GM18526 (cell line): ENCODE results near the gene C11orf58.

Experiments used
- POLR2A ChIP-seq: IDR thresholded peaks from 3 replicates; pipeline ENCODE4 v1.6.1; 2011; ENCODE audit not compliant: insufficient read length; ENCODE audit errors: extremely low read depth

C11orf58 gene

DNA sequence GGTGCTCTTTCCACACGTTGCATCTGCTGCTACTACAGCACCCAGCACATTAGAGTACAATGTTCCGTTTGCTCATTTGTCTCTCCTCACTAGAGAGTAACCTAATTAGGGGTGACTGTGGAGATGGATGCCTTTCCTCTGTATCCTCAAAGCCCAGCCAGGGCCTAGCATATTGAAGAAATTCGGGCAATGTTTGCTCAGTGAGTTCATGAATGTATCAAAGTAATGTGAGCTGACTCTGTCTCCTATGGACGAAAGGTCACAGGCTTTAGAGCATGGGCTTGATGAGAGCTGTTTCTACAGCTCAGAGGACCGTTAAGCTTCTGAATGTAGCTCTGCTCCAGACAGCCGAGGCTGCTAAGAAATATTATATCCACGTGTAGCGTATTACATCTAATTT, 67.5 kb downstream of the C11orf58 start:
- TF ChIP-seq POLR2A: no peak

- no peak for TF ChIP-seq POLR2A
Measured at GRCh38 chr11:16806791-16807190, 68.3 kb downstream of the C11orf58 start.

- TF ChIP-seq POLR2A: no peak
Measured at GRCh38 chr11:16807306-16807705, 68.9 kb downstream of the C11orf58 start.
